GM13977 (cell line): Measurements from ENCODE around the gene GCNA.

Source experiments
- DNase-seq: peaks from one replicate; pipeline ENCODE4 v3.0.0; 2012; ENCODE audit warnings: low spot score
- CTCF ChIP-seq: IDR thresholded peaks from 2 replicates; pipeline ENCODE4 v1.5.1; 2012; ENCODE audit warnings: mild to moderate bottlenecking, control low read depth; ENCODE audit not compliant: insufficient read depth; ENCODE audit errors: extremely low read depth, missing control alignments
- in situ Hi-C: fragments of 300-500 bp; cut with MboI; formaldehyde crosslinking; loops from one replicate; pipeline ENCODE4 v1.12.0; 2022; ENCODE audit warnings: low sequenced_read_pairs, low pct_unique_long_range_greater_than_20kb, mixed read lengths, inconsistent platforms; ENCODE audit not compliant: unreplicated experiment

The GCNA gene

GRCh38 chrX:71627588-71628404 is 49.6 kb downstream of the GCNA start:
- TF ChIP-seq CTCF, result no peak
- DNase-seq, result no peak
- in situ Hi-C loops, result no loop called here

GRCh38 chrX:71629467-71629866 is 51.2 kb downstream of the GCNA start:
- no peak for DNase-seq
- in situ Hi-C loops, result no loop called here
- TF ChIP-seq CTCF, result no peak

- TF ChIP-seq CTCF, result no peak
- in situ Hi-C loops, result no loop called here
- no peak for DNase-seq
Measured at GRCh38 chrX:71632923-71633657, 54.9 kb downstream of the GCNA start.

- in situ Hi-C loops, result no loop called here
- DNase-seq, result no peak
Measured at GRCh38 chrX:71634366-71634765, 56.1 kb downstream of the GCNA start.

GRCh38 chrX:71636438-71637252 is 58.4 kb downstream of the GCNA start:
- TF ChIP-seq CTCF, result no peak
- no peak for DNase-seq
- in situ Hi-C loops, result no loop called here

More at GRCh38 chrX:71634366-71634765, 56.1 kb downstream of the GCNA start:
- TF ChIP-seq CTCF, result no peak

- no peak for TF ChIP-seq CTCF
- no peak for DNase-seq
- in situ Hi-C loops, result no loop called here
Measured at GRCh38 chrX:71637253-71637618, 59.0 kb downstream of the GCNA start.
